Cardiac muscle cell (in vitro differentiated cells and primary cell): ENCODE measurements around the gene FAM53C. TPM values are rescaled to one million over a fixed set of nuclear protein-coding genes. Genes with fewer than 3 reads are reported as not detected.

ENCODE experiments used
- DNase-seq, 2 donors: peaks; one replicate each; pipeline versions ENCODE4 v3.0.0 to v3.0.0-alpha.2; 2010 to 2017; ENCODE audit warnings: low read depth in 1 of 2, low spot score in 1 of 2
- H3K27ac ChIP-seq: fragments of 200-600 bp; sonication (generic); 2 replicates; pipeline ENCODE4 v1.5.1; 2016
- H3K27me3 ChIP-seq: fragments of 200-600 bp; sonication (generic); 2 replicates; pipeline ENCODE4 v1.6.0; 2016; ENCODE audit warnings: control low read depth
- H3K36me3 ChIP-seq: fragments of 200-600 bp; sonication (generic); 2 replicates; pipeline ENCODE4 v1.5.1; 2016; ENCODE audit warnings: control low read depth
- H3K4me1 ChIP-seq: fragments of 200-600 bp; sonication (generic); 2 replicates; pipeline ENCODE4 v1.8.1; 2017; ENCODE audit warnings: low read depth, mild to moderate bottlenecking, mixed run types
- H3K4me3 ChIP-seq: fragments of 200-600 bp; sonication (generic); 2 replicates; pipeline ENCODE4 v1.5.1; 2016; ENCODE audit warnings: mild to moderate bottlenecking
- H3K9me3 ChIP-seq: fragments of 200-600 bp; sonication (generic); 2 replicates; pipeline ENCODE4 v1.5.1; 2017; ENCODE audit warnings: low read depth, mild to moderate bottlenecking, control low read depth
- polyA plus RNA-seq: library from polyadenylated mRNA; unstranded; fragments of >200 nt; fragmentation: Nextera tagmentation; extraction: Ambion mirVana; gene quantifications from 2 replicates; pipeline ENCODE4 v1.2.1, GENCODE V29; 2016
- total RNA-seq: library from RNA; depleted of rRNA; stranded (reverse); fragments of >200 nt; gene quantifications from 2 replicates; pipeline ENCODE4 v1.2.3, GENCODE V29; 2016
- TF ChIP-seq, protein P1 (sequence below): IDR thresholded peaks from 2 replicates; pipeline ENCODE4 v1.5.1; 2012; ENCODE audit warnings: low read depth, mild to moderate bottlenecking, low read length

FAM53C gene
- total and polyA plus RNA-seq, 2 experiments from 2014 or later, result 43.6 to 45.4 TPM

DNA sequence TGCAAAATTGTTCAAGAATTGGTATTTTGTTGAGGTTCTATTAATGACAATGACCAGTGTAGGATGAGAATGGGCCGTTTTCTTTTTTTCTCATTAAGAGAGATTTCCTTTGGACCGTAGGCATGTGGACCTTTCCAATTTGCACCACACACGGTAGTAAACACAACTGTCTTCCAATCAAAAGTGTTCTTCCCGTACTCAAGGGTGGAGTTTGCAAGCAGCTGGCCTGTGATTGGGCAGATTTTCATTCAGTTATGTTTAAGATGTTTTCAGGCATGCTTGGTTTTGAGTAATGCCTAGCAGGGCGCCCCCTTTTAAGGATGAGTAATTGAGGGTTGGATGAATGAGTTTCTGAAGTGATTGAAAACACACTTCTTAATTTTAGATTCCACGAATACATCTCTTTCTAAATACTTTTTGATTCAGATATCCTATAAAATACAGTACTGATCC lies 16.9 kb downstream of the FAM53C start:
- H3K36me3 ChIP-seq, result no peaks in the 10 kb centered on the region
- TF ChIP-seq, protein P1, sequence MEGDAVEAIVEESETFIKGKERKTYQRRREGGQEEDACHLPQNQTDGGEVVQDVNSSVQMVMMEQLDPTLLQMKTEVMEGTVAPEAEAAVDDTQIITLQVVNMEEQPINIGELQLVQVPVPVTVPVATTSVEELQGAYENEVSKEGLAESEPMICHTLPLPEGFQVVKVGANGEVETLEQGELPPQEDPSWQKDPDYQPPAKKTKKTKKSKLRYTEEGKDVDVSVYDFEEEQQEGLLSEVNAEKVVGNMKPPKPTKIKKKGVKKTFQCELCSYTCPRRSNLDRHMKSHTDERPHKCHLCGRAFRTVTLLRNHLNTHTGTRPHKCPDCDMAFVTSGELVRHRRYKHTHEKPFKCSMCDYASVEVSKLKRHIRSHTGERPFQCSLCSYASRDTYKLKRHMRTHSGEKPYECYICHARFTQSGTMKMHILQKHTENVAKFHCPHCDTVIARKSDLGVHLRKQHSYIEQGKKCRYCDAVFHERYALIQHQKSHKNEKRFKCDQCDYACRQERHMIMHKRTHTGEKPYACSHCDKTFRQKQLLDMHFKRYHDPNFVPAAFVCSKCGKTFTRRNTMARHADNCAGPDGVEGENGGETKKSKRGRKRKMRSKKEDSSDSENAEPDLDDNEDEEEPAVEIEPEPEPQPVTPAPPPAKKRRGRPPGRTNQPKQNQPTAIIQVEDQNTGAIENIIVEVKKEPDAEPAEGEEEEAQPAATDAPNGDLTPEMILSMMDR, result no peak
- no peaks in the 10 kb centered on the region for H3K9me3 ChIP-seq
- peak; percentile 71 to 78 for DNase-seq
- no peaks in the 10 kb centered on the region for H3K27me3 ChIP-seq
- peak overlapping the region; percentile 98 for H3K27ac ChIP-seq
- H3K4me3 ChIP-seq, result peak overlapping the region; percentile 81
- peaks cover 20% of the 10 kb centered on the region for H3K4me1 ChIP-seq

DNA sequence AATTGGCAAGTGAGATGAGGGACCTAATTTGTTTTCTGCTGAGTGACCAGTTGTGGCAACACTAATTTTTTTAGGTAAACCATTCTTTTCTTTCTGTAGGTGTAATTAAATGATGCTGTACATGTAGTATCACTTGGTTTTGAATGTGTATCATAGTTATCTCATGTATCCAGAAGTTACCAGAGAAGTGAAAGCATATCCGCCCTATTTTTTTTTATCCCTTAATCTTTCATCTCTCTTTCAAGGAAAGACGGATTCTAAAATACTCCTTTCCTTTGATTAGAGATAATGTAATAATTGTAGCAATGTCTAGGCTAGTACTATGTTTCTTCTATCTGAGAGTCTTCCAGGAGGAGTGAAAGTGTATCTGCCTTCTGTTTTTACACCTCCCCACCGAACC lies 21.6 kb downstream of the FAM53C start:
- Histone ChIP-seq H3K9me3 (no peaks in the 10 kb centered on the region), H3K4me1 (peaks cover 12% of the 10 kb centered on the region), H3K4me3 (no peak overlapping the region), H3K27me3 (no peaks in the 10 kb centered on the region), H3K27ac (no peak overlapping the region), H3K36me3 (no peaks in the 10 kb centered on the region)
- no peak for DNase-seq
- TF ChIP-seq, protein P1, result no peak

DNA sequence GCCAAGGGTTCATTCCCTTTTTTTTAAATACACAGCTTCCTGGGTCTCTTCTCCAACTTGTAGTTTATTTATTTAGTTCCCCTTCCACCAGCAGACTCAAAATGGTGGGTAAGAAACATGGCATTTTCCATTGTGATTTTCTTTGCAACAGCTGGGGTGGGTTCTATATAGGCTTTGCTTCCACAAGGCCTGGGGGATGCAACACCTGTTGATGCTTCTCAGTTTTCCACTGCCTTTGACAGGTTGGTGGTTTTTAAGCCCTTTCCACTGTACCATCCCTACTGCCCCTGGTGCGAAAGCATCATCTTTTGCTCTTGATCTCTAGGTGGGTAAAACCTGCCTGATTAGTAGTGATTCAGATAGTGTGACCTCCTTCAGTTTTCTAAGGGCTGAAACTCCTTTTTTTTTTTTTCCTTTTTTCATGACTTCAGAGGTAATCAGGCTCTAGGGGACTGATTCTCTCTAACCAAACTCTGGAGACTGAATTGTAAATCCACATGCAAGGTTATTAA lies 22.9 kb downstream of the FAM53C start:
- no peaks in the 10 kb centered on the region for H3K36me3 ChIP-seq

DNA sequence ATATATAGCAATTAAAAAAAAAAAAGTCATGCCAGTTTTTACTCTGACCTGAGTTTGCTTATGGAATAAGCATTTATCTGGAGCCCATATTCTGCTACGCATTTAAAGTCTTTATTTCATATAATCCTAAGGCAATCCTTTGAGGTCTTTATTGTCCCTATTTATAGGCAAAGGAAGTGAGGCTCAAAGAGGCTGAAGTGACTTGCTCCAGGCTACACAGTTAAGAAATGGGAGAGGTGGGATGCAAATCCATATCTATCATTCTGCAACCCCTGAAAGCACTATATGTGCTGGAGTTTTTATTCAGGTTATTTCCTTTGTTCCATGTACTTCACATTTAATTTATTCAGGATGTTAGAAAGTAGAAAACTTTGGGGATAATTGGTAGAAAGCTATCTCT lies 26.5 kb downstream of the FAM53C start:
- peaks cover 14% of the 10 kb centered on the region for H3K4me1 ChIP-seq
- H3K9me3 ChIP-seq, result no peaks in the 10 kb centered on the region
- no peaks in the 10 kb centered on the region for H3K36me3 ChIP-seq
- TF ChIP-seq, protein P1, result no peak
- no peaks in the 10 kb centered on the region for H3K27me3 ChIP-seq
- no peak for DNase-seq
- no peak overlapping the region for H3K4me3 ChIP-seq
- H3K27ac ChIP-seq, result no peak overlapping the region

More for the DNA sequence above, 22.9 kb downstream of the FAM53C start:
- TF ChIP-seq, protein P1, result no peak
- no peaks in the 10 kb centered on the region for H3K9me3 ChIP-seq
- no peaks in the 10 kb centered on the region for H3K27me3 ChIP-seq
- H3K27ac ChIP-seq, result no peak overlapping the region
- H3K4me3 ChIP-seq, result no peak overlapping the region
- H3K4me1 ChIP-seq, result no peaks in the 10 kb centered on the region
- no peak for DNase-seq

- no peaks in the 10 kb centered on the region for H3K27me3 ChIP-seq
- H3K27ac ChIP-seq, result peak overlapping the region; percentile 69
- no peak for DNase-seq
- H3K9me3 ChIP-seq, result no peaks in the 10 kb centered on the region
- no peak overlapping the region for H3K4me3 ChIP-seq
- peaks cover 14% of the 10 kb centered on the region for H3K4me1 ChIP-seq
- TF ChIP-seq, protein P1, result no peak
- no peaks in the 10 kb centered on the region for H3K36me3 ChIP-seq
Measured at GRCh38 chr5:138366632-138367382, 28.7 kb downstream of the FAM53C start.
